ENCODE data around the gene CFAP54.

The CFAP54 gene

DNA sequence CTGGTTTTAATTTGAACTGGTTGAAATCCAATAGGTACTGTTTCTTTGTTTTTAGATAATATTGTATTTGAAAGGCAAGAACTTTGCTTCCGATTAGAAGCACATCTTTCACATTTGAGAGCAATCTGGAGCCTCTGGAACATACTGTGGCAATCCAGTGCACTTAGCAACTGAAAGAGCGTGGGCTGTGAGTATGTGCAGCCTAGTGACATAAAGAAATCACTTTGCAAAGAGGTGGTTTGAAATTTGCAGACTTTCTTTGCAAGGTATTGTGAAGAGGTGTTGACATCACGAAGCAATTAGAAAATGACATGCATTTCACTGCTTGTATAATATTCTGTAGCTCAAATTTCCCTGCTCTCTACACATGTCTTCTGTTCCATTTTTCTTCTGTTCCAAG is 23.5 kb upstream of the CFAP54 start:
- TF ChIP-seq GATA3 (IDR thresholded peaks at IDR 0.05; ENCODE audit: low read depth, low read length) = no peak
- no peak for TF ChIP-seq GATA2 (IDR thresholded peaks at IDR 0.05; ENCODE audit: low read depth, low read length)

DNA sequence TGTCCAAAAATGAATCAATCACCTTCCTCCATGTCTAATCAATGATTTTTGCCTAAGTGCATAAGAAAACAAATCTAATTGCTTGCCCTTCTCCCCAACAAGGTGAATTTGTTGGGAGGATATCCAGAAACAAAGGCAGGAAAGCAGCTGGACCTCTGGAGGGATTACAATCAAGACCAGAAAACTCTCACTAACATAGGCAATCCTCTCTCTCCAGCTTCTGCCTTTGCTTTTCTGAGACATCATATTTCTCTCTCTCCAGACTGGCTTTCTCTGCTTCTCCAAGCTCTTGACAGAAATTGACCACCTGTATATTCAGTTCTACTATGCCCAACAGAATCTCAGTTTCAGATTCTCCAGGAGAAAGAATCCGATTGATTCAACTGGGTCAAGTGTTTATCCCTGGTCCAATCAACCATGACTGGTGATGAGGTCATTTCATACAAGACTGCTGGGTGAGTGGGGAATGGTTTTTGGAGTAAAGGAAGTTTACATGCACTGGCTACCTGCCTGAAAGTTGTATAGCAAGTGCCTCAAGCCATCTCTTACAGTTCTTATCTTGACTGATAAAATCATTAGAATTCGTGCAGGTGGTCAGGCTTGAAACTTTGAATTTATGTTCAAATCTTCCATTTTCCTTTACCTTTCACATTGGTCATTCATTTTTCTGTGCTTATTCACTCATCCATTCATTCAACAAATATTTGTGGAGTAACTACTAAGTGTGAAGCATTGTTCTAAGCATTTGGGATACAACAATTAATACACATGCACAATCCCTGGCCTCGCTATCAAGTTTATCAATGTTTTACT is 22.2 kb upstream of the CFAP54 start:
- no peak for TF ChIP-seq GATA2 (IDR thresholded peaks at IDR 0.05; ENCODE audit: low read depth, low read length)
- no peak for TF ChIP-seq GATA3 (IDR thresholded peaks at IDR 0.05; ENCODE audit: low read depth, low read length)

DNA sequence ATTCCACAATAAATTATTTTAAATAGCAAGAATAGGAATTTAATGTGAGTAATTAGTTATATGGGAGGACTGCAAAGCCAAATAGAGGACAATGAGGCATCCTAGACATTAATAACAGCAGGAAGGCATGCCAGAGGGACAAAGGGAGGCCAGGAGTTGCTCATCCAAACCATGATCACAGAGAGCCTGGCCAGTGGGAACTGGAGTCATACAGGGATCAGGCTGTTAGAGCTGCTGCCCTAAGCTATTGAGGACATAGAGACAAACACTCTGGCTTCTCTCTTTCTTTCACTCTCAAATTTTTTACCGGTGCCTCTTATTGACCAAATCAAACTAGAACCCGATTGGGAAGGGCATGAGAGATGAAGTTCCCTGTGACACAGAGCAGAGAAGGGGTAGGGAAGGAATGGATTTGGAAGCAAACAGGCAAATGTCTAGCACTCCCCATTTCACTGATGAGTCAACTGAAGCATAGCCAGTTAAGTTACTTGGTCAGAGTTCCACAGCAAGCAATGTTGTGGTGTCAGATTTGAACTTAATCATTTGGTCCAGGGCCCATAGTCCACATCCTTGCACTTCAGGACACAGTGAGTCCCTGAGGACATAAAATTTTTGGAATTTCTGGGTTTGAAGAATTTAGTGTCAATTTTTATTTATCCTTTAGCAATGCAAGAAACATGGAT is 17.9 kb upstream of the CFAP54 start:
- TF ChIP-seq GATA3 (IDR thresholded peaks at IDR 0.05; ENCODE audit: low read depth, low read length) (no peak), GATA2 (IDR thresholded peaks at IDR 0.05; ENCODE audit: low read depth, low read length) (no peak)

DNA sequence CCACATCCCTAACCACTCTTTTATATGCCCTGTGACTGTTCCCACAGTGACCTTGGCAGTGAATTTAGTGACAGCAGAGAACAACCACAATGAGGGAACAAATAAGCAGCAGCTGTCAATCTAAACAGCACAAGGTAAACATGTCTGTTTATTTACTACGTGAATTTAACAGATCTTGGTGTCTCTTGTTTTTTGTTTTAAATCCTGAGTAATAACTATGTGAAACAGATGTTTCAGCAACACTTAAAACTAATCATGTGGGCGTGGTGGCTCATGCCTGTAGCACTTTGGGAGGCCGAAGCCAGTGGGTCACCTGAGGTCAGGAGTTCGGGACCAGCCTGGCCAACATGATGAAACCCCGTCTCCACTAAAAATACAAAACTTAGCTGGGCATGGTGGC is 17.0 kb upstream of the CFAP54 start:
- no peak for TF ChIP-seq GATA3 (IDR thresholded peaks at IDR 0.05; ENCODE audit: low read depth, low read length)
- no peak for TF ChIP-seq GATA2 (IDR thresholded peaks at IDR 0.05; ENCODE audit: low read depth, low read length)

DNA sequence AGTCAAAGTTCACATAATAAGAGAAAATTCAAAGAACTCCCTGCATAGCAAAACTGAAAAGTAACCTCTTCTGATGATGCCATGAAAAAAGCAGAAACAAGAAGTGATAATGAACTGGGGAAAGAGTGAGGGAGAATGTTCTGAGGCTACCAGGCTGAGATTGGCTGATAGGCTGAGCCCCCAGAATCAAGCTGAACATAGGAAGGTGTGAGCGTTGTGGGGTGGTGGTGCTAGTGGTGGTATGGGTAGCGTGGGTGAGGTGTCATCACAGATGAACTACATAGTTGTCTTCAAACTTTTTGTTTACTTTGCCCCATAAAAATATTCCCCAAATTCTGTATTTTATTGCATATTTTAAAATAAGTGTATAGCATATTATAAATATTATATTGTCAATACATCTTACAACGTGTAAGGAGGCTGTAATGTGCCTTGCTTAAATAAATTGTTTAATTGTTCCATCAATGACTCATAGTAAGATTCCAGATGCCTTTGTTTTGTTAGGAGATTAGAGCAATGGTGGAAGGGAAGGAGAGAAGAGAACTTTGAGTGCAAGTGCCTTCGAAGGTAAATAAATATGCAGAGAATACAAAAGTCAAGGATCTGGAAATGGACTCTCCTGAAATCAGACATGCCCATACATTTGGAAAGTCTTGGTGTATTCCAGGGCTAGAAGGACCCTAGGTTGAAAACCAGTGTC is 15.8 kb upstream of the CFAP54 start:
- no peak for TF ChIP-seq GATA3 (IDR thresholded peaks at IDR 0.05; ENCODE audit: low read depth, low read length)
- TF ChIP-seq GATA2 (IDR thresholded peaks at IDR 0.05; ENCODE audit: low read depth, low read length) = no peak

DNA sequence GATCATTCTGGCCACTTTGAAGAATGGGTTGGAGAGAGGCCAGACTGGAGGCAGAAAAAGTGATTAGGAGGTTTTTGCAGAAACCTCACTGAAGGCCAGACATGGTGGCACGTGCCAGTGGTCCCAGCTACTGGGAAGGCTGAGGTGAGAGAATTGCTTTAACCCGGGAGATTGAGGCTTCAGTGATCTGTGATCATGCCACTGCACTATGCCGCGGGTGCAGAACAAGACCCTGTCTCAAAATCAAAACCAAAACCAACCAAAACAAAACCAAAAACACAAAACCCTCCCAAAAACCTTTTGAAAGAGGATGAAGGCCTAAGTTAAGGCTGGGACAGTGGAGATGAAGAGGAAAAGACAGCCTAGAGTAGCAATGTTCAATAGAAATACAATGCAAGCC is 15.2 kb upstream of the CFAP54 start:
- no peak for TF ChIP-seq GATA2 (IDR thresholded peaks at IDR 0.05; ENCODE audit: low read depth, low read length)
- TF ChIP-seq GATA3 (IDR thresholded peaks at IDR 0.05; ENCODE audit: low read depth, low read length) = no peak

DNA sequence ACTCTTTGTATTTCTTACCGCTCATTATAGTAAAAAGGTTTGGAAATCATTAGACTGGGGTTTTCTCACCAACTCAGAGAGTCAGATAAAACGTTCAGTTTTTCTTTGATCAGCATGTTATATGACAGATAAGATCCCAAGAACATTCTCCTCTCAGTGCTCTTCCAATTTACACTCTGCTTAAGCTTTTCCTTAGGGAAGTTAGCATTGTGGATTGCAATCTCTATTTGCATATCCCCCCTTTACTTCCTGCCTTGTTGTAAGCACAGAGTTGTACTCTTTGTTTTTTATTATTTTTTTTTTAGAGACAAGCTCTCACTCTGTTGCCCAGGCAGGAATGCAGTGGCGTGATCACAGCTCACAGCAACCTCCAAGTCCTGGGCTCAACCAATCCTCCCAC is 11.4 kb upstream of the CFAP54 start:
- TF ChIP-seq GATA3 (IDR thresholded peaks at IDR 0.05; ENCODE audit: low read depth, low read length) (no peak), GATA2 (IDR thresholded peaks at IDR 0.05; ENCODE audit: low read depth, low read length) (no peak)

DNA sequence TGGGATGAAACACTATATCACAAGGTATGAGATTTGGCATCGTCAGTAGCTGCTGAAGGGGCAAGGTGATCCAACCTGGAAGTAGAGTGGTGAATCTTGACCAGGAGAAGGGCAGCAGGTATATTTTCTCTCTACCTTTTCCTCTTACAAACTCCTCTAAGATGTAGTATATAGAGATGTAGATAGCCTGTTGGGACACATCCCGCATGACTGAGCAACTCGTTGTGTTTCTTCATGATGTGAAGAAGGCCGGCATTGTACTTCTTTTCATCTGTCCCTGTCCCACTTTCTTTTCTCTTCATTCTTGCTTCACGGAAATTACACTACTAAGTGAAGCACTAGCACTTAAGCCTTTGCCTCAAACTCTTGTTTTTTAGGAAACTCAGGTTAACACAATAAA is 7.3 kb upstream of the CFAP54 start:
- TF ChIP-seq GATA2 (IDR thresholded peaks at IDR 0.05; ENCODE audit: low read depth, low read length) (no peak), GATA3 (IDR thresholded peaks at IDR 0.05; ENCODE audit: low read depth, low read length) (no peak)

DNA sequence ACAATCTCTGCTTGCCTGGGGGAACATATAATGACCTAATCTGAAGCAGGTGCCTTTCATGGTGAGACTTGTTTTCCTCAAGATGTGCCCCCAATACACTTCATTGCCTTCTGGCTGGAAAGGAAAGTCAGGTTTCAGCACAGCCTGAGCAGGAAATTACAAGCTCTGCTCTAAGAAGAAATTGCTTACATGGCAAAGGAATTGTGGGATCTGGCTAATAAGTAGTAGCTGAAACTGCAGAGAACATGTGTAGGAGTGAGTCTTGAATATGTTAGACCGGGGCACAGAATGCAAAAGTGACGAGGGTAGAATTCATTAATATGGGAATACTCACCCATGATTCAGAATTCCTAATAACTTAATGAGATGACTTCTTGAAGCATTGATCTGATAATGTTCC is 6.3 kb upstream of the CFAP54 start:
- TF ChIP-seq GATA3 (IDR thresholded peaks at IDR 0.05; ENCODE audit: low read depth, low read length) (no peak), GATA2 (IDR thresholded peaks at IDR 0.05; ENCODE audit: low read depth, low read length) (no peak)

DNA sequence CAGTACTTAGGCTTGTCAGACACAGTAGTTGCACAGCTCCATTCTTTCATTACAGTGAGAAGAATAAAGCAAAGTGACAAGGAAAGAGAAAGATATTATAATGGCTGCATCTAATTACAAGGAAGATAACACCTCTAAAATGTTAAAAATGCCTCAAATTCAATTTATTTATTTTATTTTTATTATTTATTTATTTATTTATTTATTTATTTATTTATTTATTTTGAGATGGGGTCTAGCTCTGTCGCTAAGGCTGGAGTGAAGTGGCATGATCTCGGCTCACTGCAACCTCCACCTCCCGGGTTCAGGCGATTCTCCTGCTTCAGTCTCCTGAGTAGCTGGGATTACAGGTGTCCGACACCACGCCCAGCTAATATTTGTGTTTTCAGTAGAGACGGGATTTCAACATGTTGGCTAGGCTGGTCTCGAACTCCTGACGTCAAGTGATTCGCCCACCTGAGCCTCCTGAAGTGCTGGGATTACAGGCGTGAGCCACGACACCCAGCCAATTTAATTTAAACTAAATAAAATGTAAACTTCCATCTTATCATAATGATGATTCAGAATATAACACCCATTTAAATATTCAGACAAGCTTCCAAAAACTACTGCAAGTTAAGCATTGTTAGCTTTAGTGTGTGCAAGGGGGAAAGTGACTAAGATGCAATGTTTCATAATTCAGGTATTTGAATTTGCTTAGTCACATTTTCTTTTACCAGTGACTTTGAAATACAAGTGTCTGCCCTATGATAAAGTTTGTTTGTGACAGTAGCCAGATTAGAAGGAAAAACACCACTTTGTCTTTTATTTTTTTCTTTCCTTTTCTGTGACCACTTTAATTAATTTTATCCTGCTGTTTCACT is 2.4 kb upstream of the CFAP54 start:
- no peak for TF ChIP-seq GATA3 (IDR thresholded peaks at IDR 0.05; ENCODE audit: low read depth, low read length)
- TF ChIP-seq GATA2 (IDR thresholded peaks at IDR 0.05; ENCODE audit: low read depth, low read length) = no peak

DNA sequence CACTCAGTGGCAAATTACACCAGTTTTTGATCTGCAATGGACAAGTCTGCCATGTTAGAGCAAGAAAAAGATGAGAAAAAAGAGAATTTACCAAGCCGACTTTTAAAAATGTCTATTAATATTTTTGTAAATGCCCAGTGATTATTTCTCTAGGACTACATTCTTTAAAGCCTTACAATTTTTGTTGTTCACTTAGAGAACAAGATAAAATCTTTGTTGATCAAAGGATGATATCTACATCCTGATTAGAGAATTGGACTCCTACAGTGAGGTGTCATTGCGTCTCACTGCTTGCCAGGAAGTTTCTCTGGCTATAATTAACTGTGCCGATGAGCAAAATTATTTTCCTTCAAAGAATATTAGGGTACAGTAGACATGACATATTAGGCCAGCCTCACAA is 1.7 kb upstream of the CFAP54 start:
- TF ChIP-seq GATA2 (IDR thresholded peaks at IDR 0.05; ENCODE audit: low read depth, low read length) (no peak), GATA3 (IDR thresholded peaks at IDR 0.05; ENCODE audit: low read depth, low read length) (no peak)

DNA sequence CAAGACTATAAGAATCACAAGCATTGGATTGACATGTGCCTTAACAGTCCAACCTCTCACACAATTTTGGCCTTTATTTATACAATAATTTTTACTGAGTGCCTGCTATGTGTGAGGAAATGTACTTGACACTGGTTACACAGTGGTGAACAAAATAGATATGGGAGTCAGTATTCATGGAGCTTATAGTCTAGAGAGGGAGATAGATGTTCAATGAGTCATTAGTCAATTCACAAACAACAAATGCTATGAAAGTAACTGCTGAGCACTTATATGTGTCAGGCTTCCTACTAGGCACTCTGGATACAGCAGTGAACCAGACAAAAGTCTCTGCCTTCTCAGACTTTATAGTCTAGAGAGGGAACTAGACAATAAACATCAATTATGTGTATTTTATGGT is 3.7 kb downstream of the CFAP54 start:
- TF ChIP-seq GATA2 (IDR thresholded peaks at IDR 0.05; ENCODE audit: low read depth, low read length) (no peak), GATA3 (IDR thresholded peaks at IDR 0.05; ENCODE audit: low read depth, low read length) (no peak)

DNA sequence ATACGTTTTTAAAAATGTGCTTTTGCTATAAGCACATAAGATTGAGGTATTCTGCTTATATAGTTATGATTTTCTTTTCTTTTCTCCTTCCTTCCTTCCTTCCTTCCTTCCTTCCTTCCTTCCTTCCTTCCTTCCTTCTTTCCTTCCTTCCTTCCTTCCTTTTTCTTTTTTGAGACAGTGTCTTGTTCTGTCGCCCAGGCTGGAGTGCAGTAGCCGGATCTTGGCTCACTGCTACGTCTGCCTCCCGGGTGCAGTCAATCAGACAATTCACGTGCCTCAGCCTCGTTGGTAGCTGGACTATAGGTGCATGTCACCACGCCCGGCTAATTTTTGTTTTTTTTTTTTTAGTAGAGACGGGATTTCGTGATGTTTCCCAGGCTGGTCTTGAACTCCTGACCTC is 5.8 kb downstream of the CFAP54 start:
- TF ChIP-seq GATA2 (IDR thresholded peaks at IDR 0.05; ENCODE audit: low read depth, low read length) (no peak), GATA3 (IDR thresholded peaks at IDR 0.05; ENCODE audit: low read depth, low read length) (no peak)

All from SH-SY5Y (cell line).